ENCODE results near the gene ESR1.
"Not testable (repeated sequence)": the region's sequence is repeated elsewhere in the genome, so short reads cannot be mapped to it uniquely, and the experiment has no call there.

The ESR1 gene

DNA sequence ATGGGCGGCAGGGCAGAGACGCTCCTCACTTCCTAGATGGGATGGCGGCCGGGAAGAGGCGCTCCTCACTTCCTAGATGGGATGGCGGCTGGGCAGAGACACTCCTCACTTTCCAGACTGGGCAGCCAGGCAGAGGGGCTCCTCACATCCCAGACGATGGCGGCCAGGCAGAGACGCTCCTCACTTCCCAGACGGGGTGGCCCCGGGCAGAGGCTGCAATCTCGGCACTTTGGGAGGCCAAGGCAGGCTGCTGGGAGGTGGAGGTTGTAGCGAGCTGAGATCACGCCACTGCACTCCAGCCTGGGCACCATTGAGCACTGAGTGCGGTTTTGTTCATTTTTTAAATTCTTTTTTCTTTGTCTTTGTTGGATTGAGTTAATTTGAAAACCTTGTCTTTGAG lies 92.3 kb downstream of the ESR1 start:
- not testable (repeated sequence) for DNase-seq

DNA sequence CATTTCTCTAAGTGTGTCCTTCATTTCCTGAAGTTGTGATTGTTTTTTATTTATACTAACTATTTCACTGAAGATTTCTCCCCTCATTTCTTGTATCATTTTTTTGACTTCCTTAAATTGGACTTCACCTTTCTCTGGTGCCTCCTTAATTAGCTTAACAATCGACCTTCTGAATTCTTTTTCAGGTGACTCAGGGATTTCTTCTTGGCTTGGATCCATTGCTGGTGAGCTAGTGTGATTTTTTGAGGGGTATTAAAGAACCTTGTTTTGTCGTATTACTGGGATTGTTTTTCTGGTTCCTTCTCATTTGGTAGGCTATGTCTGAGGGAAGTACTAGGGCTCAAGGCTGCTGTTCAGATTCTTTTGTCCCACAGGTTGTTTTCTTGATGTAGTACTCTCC lies 92.8 kb downstream of the ESR1 start:
- DNase-seq, result no peak

DNA sequence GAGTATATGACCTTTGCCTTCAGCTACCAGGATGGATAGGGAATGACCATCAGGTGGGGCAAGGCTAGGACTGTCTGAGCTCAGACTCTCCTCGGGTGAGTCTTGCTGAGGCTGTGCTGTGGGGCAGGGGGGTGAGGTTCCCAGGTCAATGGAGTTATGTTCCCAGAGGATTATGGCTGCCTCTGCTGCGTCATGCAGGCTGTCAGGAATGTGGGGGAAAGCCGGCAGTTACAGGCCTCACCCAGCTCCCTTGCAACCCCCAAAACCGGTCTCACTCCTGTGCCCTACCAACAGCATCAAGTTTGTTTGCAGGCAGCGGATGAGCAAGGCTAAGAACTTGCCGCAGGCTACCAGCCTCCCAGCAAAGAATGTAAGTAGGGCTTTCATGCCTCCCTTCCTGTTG lies 93.5 kb downstream of the ESR1 start:
- no peak for DNase-seq

GRCh38 chr6:151904631-151905030 lies 97.1 kb downstream of the ESR1 start:
- DNase-seq, result no peak

- DNase-seq, result no peak
These were observed 97.6 kb downstream of the ESR1 start for GRCh38 chr6:151905072-151905471.

DNA sequence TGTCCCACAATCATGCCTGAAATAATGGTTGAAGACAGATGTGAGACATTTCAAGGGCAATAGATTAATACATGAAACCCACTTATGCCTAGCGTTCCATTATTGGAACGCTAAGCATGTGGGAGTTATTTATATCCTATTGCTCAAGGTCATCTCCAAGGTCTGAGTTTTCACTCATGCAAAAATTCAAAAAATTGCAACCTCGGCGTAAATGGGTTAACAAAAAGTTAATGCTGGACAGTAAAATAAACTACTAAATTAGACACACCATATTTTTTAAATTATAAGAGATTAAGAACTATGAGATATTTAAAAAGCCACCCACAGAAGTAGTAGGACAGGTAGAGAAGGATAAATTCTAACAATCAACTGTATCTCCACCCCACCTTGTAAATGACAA lies 98.4 kb downstream of the ESR1 start:
- DNase-seq, result no peak

GRCh38 chr6:151911401-151911800 lies 103.9 kb downstream of the ESR1 start:
- no peak for DNase-seq

GRCh38 chr6:151914484-151914883 lies 107.0 kb downstream of the ESR1 start:
- no peak for DNase-seq

DNA sequence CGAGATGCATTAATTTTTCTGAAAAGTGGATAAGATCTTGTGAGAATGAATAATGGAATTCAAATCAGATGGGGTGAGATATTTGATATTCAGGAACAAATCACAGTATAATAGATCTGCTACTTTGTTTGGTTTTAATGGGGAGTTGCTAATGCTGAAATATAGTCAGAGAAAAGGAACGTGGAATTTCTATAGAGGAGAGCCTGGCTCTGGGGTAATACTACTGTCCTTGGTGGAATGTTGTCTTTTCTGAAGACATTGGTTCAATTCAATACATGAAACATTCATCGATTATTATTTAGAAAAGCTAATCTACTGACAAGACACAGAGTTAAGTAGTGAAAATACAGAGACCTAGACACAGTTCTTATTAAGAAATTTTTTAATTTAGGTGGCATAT lies 108.6 kb downstream of the ESR1 start:
- no peak for DNase-seq

DNA sequence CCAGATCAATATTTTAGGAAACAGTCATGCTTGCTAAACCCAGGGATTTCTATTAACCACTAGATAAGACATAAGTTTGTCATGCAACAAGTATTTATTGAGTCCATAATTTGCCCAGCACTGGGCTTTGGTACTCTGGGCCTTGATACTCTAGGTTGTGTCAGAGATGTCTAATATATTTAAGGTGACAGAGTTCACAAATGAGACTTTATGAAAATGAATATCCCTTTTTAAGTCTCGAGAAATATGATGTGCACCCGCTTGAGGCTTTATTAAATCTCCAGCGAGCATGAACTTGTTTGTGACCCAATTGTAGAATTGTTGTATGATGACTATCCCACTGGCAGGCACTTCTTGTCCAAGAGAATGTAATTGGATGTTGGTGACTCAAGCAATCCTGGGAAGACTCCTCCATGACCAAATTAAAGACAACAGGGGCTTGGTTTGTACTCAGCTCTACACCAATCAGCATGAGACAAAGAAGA lies 109.2 kb downstream of the ESR1 start:
- DNase-seq, result no peak

DNA sequence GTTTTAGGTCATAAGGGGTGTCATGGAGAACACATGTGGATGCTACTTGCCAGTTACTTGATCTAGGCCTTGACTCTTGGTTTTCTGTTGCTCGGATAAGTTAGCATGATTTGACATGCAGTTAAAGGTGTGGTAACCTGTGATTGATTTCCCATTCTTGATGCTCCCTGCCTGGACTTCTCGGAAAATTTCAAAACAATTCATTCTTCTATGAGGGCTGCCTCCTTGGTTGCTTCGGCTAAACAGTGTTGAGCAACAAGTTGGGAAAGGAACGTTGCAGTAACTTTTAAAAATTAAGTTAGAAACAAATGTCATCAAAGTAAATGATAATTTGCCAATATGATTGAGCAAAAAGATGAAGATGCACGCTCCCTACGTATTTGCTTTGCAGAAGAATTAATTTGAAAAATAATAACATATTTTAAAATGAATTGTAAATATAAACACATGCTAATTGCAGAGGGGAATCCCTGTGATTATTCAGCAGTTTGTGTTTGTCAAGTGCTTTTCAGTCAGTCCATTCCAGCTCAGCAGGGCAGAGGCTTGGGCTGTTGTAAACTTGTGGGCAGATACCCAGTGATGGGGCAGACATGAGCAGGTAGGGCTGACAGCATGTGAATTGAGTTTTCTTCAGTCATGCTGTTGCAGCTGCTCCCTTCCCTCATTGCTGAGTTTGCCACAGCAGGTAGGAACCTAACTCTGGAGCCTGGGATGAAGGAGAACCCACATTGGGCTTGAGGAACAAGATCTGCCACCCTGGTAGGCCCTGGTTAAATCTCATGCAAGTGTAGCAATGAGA lies 110.2 kb downstream of the ESR1 start:
- DNase-seq, result no peak

GRCh38 chr6:151940307-151940706 lies 132.8 kb downstream of the ESR1 start:
- no peak for DNase-seq

- DNase-seq, result no peak
These were observed 140.7 kb downstream of the ESR1 start for GRCh38 chr6:151948002-151948743.

GRCh38 chr6:151958332-151958731 lies 150.8 kb downstream of the ESR1 start:
- no peak for DNase-seq

DNA sequence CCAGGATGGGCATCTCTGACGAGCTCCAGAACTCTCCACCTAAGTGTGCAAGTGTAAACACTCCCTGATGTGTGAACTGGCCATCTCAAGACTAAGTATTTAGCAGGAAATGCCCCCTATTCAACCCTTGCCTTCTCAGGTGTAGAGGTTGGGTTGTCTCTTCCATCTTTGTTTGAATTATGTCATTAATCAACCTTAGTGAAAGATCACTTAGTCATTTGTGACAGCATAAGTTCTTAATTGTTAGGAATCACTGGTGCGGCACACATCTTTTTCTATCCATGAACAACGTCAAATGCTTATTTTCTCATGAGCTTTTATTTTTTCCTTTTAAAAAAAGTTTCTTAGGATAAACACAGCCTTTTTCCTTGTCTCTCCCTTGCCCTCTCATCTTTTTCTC lies 151.6 kb downstream of the ESR1 start:
- no peak for DNase-seq

- no peak for DNase-seq
These were observed 154.3 kb downstream of the ESR1 start for GRCh38 chr6:151961809-151962208.

DNA sequence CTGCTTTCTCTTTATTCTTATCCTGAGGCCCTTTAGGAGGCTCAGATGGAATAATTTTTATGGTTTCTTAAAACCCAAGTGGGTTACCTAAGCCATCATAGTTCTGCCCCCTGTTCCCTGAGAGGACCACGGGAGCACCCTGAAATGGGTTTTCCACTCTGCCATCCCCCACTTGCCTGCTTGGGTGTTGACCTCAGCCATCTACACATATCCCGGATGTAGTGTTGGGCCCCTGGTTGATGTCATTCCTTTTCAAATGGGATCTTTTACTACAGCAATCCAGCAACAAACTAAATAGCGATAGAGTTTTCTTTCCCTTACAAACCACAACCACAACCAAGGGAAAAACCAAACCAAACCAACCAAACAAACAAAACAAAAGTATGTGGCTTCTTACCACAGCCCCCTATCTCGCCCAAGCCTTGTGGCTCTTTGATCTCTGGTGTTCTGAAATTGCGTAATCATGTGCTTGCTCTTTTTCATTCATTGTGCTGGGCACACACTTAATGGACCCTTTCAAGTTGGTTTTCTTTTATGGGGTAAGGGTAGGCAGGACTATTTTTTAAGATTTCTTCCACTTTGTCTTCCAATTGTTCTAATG lies 154.9 kb downstream of the ESR1 start:
- no peak for DNase-seq

DNA sequence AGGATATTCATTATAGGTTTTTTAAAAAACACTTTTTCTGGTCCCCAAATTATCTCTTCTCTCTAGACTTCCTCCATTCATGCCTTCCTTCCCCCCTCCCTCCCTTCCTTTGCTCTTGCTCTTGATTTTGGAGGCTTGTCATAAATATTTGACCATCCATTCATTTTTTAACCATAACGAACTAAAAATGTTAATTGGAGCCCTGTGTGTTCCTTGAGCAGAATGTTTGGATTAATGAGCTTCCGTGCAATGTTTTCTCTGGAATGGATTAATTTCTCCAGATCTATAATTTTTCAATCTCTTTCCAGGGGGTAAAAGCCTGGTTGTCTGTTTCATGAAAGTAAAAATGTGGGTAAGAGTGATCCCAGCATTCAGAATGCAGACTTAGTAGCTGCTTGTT lies 155.5 kb downstream of the ESR1 start:
- DNase-seq, result no peak

DNA sequence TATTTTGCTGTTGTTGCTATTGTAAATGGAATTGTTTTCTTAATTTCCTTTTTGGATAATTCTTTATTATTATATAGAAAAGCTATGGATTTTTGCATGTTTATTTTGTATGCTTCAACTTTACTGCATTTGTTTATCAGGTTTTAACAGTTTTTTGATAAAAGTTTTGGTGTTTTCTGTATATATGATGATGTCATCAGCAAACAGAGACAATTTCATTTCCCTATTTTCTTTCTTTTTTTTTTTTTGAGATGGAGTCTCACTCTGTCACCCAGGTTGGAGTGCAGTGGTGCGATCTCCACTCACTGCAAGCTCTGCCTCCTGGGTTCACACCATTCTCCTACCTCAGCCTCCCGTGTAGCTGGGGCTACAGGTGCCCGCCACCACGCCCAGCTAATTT lies 156.9 kb downstream of the ESR1 start:
- not testable (repeated sequence) for DNase-seq

DNA sequence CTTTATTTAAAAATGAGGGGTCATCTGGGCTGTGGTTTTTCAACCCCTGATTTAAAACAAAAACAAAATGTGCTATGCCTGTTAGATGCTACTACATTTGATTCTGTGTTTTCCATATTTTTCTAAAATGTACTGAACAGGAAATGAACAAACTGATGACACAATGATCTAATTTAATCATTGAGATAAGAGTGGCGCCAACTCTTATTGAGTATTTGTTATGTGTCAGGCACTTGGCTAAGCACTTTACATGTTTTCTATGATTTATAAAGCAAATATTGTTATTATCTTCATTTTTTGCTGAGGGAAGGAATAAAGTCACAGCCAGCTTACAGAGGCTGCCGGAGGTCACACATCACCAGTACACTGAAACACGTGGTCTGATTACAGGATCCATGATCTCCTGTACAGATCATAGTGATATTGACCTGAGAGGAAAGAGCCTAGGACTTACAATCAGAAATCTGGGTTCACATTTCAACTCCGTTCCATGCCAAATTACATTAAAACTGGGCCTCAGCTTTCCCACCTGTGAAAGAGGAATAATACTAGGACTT lies 166.7 kb downstream of the ESR1 start:
- no peak for DNase-seq

DNA sequence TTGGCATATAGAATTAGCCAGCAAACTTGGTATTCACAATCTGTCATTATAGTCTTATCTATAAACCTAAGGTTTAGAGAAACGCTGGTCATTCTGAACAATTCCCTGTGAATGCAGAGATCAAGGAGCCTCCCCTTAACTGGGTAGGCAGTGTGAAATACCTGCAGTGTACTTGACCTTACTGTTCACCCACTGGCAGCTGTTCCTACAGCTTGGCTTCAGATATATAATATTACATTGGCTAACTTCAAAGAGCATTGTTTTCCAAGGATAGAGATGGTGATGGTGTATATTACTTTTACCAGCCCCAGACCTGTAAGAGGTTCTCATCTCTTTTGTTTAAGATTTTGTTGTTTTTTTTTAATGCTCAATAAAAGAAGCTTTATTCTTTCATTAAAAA lies 168.3 kb downstream of the ESR1 start:
- DNase-seq, result no peak

DNA sequence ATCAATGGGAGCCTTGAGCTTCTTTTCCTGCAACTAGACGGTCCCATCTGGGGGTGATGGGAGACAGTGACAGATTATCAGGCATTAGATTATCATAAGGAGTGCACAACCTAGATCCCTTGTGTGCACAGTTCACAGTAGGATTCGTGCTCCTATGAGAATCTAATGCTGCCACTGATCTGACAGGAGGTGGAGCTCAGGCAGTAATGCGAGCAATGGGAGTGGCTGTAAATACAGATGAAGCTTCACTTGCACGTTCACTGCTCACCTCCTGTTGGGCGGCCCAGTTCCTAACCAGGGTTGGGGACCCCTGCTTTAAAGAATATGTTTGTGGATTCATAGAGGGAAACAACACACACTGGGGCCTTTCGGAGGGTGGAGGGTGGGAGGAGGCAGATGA lies 180.7 kb downstream of the ESR1 start:
- not testable (repeated sequence) for DNase-seq

GRCh38 chr6:151992091-151992490 lies 184.6 kb downstream of the ESR1 start:
- DNase-seq, result no peak

GRCh38 chr6:151993364-151993763 lies 185.9 kb downstream of the ESR1 start:
- DNase-seq, result no peak
